Measurements from ENCODE around the gene GUCY1B1.

The GUCY1B1 gene

GRCh38 chr4:155765149-155765548 lies 6.3 kb downstream of the GUCY1B1 start:
- in situ Hi-C loops (cut with HindIII; ENCODE audit: low sequenced_read_pairs) = no loop called here

DNA sequence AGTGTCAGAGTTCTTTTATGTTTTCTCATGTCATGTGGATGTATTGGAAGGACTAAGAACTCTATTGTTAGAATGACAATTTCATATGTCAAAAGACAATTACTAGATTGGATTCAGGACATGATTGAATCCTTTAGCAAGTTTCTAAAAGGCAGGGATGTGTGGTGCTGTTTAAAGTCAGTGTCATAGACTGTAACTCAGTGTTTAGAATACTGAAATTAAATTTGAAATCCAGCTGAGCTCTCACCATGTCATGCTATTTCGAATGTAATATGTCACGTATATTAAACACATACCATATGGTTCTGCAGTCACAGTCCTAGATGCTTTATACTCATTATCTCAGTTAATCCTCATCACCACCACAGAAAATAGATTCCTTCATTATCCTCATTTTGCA lies 7.8 kb downstream of the GUCY1B1 start:
- no peak for DNase-seq (ENCODE audit: low read depth)
- H3K4me3 ChIP-seq (ENCODE audit: low read depth, low read length) = no peak overlapping the region
- in situ Hi-C loops (cut with HindIII; ENCODE audit: low sequenced_read_pairs) = no loop called here
- TF ChIP-seq CTCF (IDR thresholded peaks at IDR 0.05; ENCODE audit: low read depth, low read length, missing control alignments) = no peak

More at GRCh38 chr4:155765149-155765548, 6.3 kb downstream of the GUCY1B1 start:
- no peak for TF ChIP-seq CTCF (IDR thresholded peaks at IDR 0.05; ENCODE audit: low read depth, low read length, missing control alignments)
- H3K4me3 ChIP-seq (ENCODE audit: low read depth, low read length) = no peak overlapping the region
- no peak for DNase-seq (ENCODE audit: low read depth)

GRCh38 chr4:155768370-155768769 lies 9.5 kb downstream of the GUCY1B1 start:
- in situ Hi-C loops (cut with HindIII; ENCODE audit: low sequenced_read_pairs) = no loop called here
- no peak for DNase-seq (ENCODE audit: low read depth)
- no peak for TF ChIP-seq CTCF (IDR thresholded peaks at IDR 0.05; ENCODE audit: low read depth, low read length, missing control alignments)
- no peak overlapping the region for H3K4me3 ChIP-seq (ENCODE audit: low read depth, low read length)

DNA sequence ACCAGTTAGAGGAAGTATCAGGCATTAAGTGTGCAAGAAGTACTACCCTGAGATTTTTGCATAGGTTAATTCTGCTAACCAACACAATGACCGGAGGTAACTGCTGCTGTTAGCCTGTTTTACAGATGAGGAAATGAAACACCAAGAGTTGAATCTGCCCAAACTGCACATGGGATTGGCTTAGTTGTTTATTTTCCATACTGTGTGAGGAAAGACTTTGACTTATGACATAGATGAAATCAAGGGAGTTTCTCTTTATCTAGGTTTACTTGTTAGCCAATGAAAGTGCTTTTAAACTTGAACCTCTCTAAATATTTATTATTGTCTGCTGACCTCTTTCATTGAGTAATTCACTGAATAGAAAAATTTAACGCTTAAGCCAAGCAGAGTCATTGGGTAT lies 10.3 kb downstream of the GUCY1B1 start:
- H3K4me3 ChIP-seq (ENCODE audit: low read depth, low read length) = no peak overlapping the region
- DNase-seq (ENCODE audit: low read depth) = no peak
- TF ChIP-seq CTCF (IDR thresholded peaks at IDR 0.05; ENCODE audit: low read depth, low read length, missing control alignments) = no peak
- in situ Hi-C loops (cut with HindIII; ENCODE audit: low sequenced_read_pairs) = no loop called here

- no peak for TF ChIP-seq CTCF (IDR thresholded peaks at IDR 0.05; ENCODE audit: low read depth, low read length, missing control alignments)
- H3K4me3 ChIP-seq (ENCODE audit: low read depth, low read length) = no peak overlapping the region
- DNase-seq (ENCODE audit: low read depth) = no peak
- in situ Hi-C loops (cut with HindIII; ENCODE audit: low sequenced_read_pairs) = no loop called here
These were observed 13.8 kb downstream of the GUCY1B1 start for GRCh38 chr4:155772459-155773195.

DNA sequence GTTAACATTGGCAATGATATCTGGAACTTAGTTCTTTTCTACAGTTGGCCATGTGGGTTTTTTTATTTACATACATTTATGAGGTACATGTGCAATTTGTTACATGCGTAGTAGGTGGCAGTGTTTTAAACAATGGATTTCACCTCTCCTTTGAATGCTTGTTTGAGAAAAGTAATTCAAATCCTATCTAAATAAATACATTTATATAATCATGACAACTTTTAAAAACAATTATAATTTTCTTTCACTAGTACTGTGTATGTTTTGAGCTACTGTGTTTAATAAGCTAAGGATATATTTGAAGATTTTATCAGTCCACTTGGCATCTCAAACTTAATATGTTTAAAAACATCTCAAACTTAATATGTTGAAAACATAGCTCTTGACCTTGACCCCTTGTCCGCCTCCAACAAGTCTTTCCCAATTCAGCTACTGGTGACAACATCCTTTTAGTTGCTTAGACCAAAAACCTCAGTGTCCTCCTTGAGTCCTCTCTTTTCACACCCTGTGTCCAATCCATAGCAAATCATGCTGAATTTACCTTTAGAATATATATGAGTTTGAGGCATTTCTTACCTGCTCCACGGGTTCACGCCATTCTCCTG lies 14.5 kb downstream of the GUCY1B1 start:
- no peak for DNase-seq (ENCODE audit: low read depth)
- in situ Hi-C loops (cut with HindIII; ENCODE audit: low sequenced_read_pairs) = no loop called here
- H3K4me3 ChIP-seq (ENCODE audit: low read depth, low read length) = no peak overlapping the region
- no peak for TF ChIP-seq CTCF (IDR thresholded peaks at IDR 0.05; ENCODE audit: low read depth, low read length, missing control alignments)
